Hematopoietic multipotent progenitor cell treated with erythropoietin and hydrocortisone succinate and interleukin-3 and kit ligand, for 8 days (in vitro differentiated cells): Measurements from ENCODE around the gene R3HDM4.

Experiments
- DNase-seq: peaks from one replicate; pipeline ENCODE4 v3.0.0-alpha.2; 2015

Gene R3HDM4

GRCh38 chr19:872266-872951 lies 40.6 kb downstream of the R3HDM4 start:
- DNase-seq: peak; percentile 91

DNA sequence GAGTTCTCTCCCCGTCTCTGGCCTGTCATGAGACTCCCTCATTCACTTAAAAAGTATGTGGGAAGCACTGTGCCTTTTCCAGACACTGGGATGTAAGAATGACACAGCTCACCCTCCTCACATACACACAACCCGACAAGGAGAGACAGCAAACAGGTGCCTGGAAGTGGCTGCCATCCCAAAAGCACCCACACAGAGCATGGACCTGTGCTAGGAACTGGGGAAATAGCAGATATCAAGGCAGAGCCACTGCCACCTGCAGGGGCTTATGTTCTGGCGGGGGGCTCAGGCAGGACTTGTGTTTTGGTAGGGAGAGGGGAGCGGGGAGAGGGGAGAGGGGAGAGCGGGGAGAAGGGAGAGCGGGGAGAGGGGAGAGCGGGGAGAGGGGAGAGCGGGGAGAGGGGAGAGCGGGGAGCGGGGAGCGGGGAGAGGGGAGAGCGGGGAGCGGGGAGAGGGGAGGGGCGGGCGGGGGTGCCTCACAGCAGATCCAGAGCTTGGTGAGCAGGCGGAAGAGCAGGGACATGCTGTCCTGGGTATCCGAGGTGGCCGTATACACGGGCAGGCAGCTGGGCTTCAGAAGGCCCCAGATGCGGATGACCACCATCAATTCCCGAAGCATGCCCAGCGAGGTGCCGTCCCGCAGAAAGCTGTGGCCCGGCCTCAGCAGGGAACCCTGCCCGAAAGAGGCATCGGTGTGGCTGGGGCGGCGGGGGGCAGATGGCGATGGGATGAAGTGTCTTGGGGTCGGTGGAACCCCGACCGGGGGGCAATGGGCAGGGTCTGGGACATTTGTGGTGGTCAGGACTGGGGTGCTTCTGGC lies 41.4 kb downstream of the R3HDM4 start:
- no peak for DNase-seq

GRCh38 chr19:870963-871401 lies 42.0 kb downstream of the R3HDM4 start:
- DNase-seq: no peak

DNA sequence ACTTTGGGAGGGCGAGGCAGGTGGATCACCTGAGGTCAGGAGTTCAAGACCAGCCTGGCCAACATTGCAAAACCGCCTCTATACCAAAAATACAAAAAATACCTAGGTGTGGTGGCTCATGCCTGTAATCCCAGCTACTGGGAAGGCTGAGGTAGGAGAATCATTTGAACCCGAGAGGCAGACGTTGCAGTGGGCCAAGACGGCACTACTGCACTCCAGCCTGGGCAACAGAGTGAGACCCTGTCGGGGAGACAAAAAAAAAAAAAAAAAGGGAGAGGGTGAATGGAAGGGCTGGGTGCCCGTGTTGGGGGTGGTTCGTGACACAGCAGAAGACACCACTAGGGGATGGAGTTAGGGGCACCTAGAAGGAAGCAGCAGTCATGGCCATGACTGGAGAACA lies 42.7 kb downstream of the R3HDM4 start:
- DNase-seq: no peak

DNA sequence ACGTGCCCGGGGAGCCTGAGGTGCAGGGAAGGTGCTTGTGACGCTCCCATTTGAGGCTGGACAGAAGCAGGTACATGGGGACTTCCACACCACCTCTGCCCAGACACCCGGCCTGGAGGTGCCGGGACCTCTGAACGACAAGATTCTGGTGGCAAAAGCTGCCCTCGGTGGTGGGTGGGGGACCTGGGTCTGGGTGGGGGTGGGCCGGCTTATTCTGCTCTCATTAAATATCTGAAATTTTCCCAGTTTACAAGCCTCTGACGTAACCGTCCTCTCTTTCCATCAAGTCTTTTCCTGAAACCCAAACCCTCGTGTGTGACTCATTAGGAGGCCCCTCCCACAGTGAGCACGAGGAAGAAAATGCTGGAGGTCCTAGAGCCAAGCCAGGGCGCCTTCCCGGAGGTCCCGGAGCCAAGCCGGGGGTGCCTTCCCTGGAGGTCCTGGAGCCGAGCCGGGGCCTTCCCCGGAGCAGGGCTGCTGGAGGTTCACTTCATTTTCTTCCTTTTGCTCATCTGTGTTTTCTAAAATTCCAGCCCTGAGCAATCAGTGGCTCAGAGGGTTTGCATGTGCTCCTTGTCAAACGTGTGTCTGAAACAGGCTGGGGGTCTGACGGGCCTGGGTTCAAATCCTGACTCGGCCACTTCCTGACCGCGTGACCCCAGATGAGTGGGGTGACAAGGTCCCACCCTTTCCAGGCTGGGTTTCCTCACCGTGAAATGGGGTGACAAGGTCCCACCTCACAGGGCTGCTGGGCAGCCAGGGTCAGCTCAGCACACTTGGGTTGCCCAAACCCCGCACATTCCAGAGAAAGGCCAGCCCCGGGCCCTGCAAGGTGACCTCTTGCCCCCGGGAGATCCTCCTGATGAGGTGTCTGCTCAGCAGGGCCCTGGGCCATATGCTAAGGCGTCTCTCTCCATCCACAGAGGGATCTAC lies 43.5 kb downstream of the R3HDM4 start:
- DNase-seq: no peak

- no peak for DNase-seq
These were observed 44.4 kb downstream of the R3HDM4 start for GRCh38 chr19:868458-869244.

DNA sequence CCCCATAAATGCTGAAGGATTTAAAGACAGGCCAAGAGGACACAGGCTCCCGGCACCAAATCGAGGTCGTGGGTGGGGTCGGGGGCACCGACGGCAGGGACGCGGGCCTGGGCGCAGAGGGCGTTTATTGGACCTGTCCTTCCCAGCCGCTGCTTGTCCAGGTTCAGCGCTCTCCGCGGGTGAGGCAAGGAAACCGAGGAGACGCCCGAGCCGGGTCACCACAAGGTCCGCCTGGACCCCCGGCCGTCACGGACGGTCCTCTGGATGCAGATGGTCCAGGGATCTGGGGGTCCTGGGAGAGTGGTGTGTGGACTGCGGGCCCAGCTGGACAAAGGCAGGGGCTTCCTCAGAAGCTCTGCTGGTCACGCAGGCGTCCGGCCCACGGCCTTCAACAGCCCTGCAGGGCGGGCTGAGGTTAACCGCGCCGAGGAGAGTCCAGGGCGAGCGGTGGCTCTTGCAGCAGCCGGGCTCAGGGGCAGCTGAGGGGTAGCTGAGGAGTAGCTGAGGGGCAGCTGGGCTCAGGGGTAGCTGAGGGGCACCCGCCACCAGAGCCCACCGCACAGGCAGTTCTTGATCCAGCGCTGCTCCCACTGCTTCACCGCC lies 45.1 kb downstream of the R3HDM4 start:
- no peak for DNase-seq

- no peak for DNase-seq
These were observed 45.7 kb downstream of the R3HDM4 start for GRCh38 chr19:867301-867793.

DNA sequence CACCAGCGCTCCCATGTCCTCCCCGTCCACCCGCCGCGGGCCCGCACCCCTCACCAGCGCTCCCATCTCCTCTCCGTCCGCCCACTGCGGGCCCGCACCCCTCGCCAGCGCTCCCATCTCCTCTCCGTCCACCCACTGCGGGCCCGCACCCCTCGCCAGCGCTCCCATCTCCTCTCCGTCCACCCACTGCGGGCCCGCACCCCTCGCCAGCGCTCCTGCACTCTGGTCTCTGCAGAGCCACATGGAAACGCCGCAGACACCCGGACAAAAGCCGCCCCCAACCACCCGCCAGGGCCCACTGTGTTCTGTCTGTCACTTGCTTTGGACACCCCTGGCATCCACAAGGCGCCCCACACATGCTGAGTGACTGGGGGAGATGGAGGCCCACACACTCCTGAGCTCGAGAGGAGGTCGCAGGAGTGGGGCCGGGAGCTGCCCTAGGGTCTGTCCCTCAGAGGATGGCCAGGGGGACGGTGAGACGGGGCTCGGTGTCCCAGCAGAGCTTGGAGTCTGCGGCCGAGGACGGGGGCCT lies 46.2 kb downstream of the R3HDM4 start:
- no peak for DNase-seq

GRCh38 chr19:863315-863620 lies 49.8 kb downstream of the R3HDM4 start:
- no peak for DNase-seq

- peak; percentile 83 for DNase-seq
These were observed 50.3 kb downstream of the R3HDM4 start for GRCh38 chr19:862581-863314.

- DNase-seq: peak; percentile 84
These were observed 51.1 kb downstream of the R3HDM4 start for GRCh38 chr19:861756-862580.

- no peak for DNase-seq
These were observed 51.8 kb downstream of the R3HDM4 start for GRCh38 chr19:861141-861755.

DNA sequence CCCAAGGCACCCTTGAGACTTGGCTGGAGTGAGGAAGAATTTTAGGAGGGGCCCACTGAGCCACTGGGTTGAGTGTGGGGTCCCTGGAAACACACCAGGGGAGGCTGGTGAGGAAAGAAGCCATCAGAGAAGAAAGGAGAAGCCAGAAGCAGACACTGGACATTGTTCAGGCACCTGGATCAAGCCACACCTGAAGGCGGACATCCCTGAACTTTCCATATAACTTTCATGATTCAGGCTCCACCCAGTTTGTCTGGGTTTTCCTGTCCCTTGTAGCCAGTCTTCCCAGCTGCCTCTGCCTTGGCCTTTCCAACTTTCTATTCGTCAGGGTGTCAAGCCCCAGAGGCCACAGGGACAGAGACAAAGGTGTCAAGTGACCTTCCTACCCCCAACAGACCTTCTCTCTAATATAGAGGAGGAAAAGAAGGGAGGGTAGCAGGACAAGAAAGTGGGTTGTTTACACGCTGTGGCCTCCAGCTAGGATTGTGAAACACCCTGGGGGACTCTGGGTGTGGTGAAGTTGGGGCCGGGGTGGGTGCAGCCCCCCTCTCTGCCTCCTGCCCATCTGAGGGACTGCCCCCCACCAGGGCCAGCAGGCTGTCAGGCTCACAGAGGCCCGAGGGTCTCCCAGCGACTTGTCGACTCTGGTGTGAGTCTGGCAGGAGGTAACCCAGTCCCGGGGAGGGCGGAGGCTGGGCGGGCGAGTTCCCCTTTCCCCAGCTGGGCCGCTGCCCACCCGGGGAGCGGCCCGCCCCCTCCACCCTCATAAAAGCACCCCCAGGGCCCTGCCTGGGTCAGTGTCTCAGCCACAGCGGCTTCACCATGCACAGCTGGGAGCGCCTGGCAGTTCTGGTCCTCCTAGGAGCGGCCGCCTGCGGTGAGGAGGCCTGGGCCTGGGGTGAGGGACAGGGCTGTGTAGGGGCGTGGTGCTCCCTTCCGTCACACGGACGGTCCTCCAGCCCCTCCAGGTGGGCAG lies 53.9 kb downstream of the R3HDM4 start, which contains the start of gene CFD:
Gene CFD, plus strand, starts transcription at position 797 of the 976 bp plus-strand sequence. Its CDS starts 26 bp downstream, at position 823.
- no peak for DNase-seq

GRCh38 chr19:858284-858683 lies 54.7 kb downstream of the R3HDM4 start:
- DNase-seq: no peak

DNA sequence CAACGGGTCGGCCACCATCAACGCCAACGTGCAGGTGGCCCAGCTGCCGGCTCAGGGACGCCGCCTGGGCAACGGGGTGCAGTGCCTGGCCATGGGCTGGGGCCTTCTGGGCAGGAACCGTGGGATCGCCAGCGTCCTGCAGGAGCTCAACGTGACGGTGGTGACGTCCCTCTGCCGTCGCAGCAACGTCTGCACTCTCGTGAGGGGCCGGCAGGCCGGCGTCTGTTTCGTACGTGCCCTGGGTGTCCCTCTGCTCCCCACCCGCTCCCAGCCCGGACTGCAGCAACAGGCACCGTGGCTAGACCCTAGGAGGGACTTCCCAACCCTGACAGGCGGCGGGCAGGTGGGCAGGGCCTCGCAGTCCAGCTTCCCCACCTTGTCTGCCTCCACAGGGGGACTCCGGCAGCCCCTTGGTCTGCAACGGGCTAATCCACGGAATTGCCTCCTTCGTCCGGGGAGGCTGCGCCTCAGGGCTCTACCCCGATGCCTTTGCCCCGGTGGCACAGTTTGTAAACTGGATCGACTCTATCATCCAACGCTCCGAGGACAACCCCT lies 57.4 kb downstream of the R3HDM4 start:
- DNase-seq: no peak

GRCh38 chr19:855142-855541 lies 57.9 kb downstream of the R3HDM4 start:
- no peak for DNase-seq

GRCh38 chr19:854549-854948 lies 58.5 kb downstream of the R3HDM4 start:
- no peak for DNase-seq
